Measurements from ENCODE around the gene CSAD. TPM values are rescaled to one million over a fixed set of nuclear protein-coding genes. Genes with fewer than 3 reads are reported as not detected.

Gene CSAD
- total RNA-seq, 4 donors from 2014 or later: 7.2 to 33.6 (median 19.2) TPM

GRCh38 chr12:53194973-53195372, 14.2 kb upstream of the CSAD start:
- TF ChIP-seq POLR2A (IDR thresholded peaks at IDR 0.05) (no peak), CTCF (IDR thresholded peaks at IDR 0.05) (no peak)
- intact Hi-C loops (cut with DNase I; ENCODE audit: low total_unique reads): loop anchor here (10.0 kb wide), 1 partner anchor 130 kb away; no protein-coding TSS in a partner anchor
- DNase-seq (ENCODE audit: low spot score in 2 of 2): peak in 1 of 2 donors; percentile 6
- 98 to 100% methylated on average over 1 of the region's 1 CpG for WGBS, 2 donors
- no peak overlapping the region for H3K4me3 ChIP-seq (ENCODE audit: low read depth, poor library complexity, severe bottlenecking)

GRCh38 chr12:53193985-53194716, 13.4 kb upstream of the CSAD start:
- H3K4me3 ChIP-seq (ENCODE audit: low read depth, poor library complexity, severe bottlenecking): no peak overlapping the region
- intact Hi-C loops (cut with DNase I; ENCODE audit: low total_unique reads): loop anchor here (10.0 kb wide), 1 partner anchor 129 kb away; no protein-coding TSS in a partner anchor
- peak in 1 of 2 donors; percentile 72 for DNase-seq (ENCODE audit: low spot score in 2 of 2)
- TF ChIP-seq CTCF (IDR thresholded peaks at IDR 0.05): no peak
- no peak for TF ChIP-seq POLR2A (IDR thresholded peaks at IDR 0.05)
- 74 to 81% methylated on average over 11 of the region's 11 CpGs for WGBS, 2 donors

- intact Hi-C loops (cut with DNase I; ENCODE audit: low total_unique reads): loop anchor here (10.0 kb wide), 1 partner anchor 128 kb away; no protein-coding TSS in a partner anchor
- TF ChIP-seq POLR2A (IDR thresholded peaks at IDR 0.05) (no peak), CTCF (IDR thresholded peaks at IDR 0.05) (no peak)
- DNase-seq (ENCODE audit: low spot score in 2 of 2): peak in 1 of 2 donors; percentile 75
- H3K4me3 ChIP-seq (ENCODE audit: low read depth, poor library complexity, severe bottlenecking): no peak overlapping the region
- WGBS, 2 donors: 81 to 86% methylated on average over 9 of the region's 9 CpGs
Measured at GRCh38 chr12:53193040-53193439, 12.3 kb upstream of the CSAD start.

GRCh38 chr12:53192531-53193021, 11.9 kb upstream of the CSAD start:
- WGBS, 2 donors: 85 to 87% methylated on average over 13 to 14 of the region's 14 CpGs
- TF ChIP-seq CTCF (IDR thresholded peaks at IDR 0.05) (no peak), POLR2A (IDR thresholded peaks at IDR 0.05) (no peak)
- peak in 1 of 2 donors; percentile 79 for DNase-seq (ENCODE audit: low spot score in 2 of 2)
- no peak overlapping the region for H3K4me3 ChIP-seq (ENCODE audit: low read depth, poor library complexity, severe bottlenecking)
- intact Hi-C loops (cut with DNase I; ENCODE audit: low total_unique reads): loop anchor here (10.0 kb wide), 1 partner anchor 128 kb away; no protein-coding TSS in a partner anchor

GRCh38 chr12:53191885-53192530, 11.3 kb upstream of the CSAD start:
- intact Hi-C loops (cut with DNase I; ENCODE audit: low total_unique reads): loop anchor here (10.0 kb wide), 1 partner anchor 127 kb away; no protein-coding TSS in a partner anchor
- WGBS, 2 donors: 88 to 91% methylated on average over 14 of the region's 14 CpGs
- TF ChIP-seq POLR2A (IDR thresholded peaks at IDR 0.05) (no peak), CTCF (IDR thresholded peaks at IDR 0.05) (no peak)
- no peak overlapping the region for H3K4me3 ChIP-seq (ENCODE audit: low read depth, poor library complexity, severe bottlenecking)
- DNase-seq (ENCODE audit: low spot score in 2 of 2): peak in 1 of 2 donors; percentile 76
